K562 (cell line): ENCODE measurements around the gene PLSCR5. TPM values are rescaled to one million over a fixed set of nuclear protein-coding genes. Genes with fewer than 3 reads are reported as not detected.

Source experiments
- ARNT ChIP-seq, 2 experiments: fragments of 450-650 bp; IDR thresholded peaks; 2 replicates each; pipeline ENCODE4 v1.6.1; 2016; ENCODE audit warnings: mild to moderate bottlenecking in 1 of 2
- ATF7 ChIP-seq: fragments of 450-650 bp; IDR thresholded peaks from 2 replicates; pipeline ENCODE4 v1.7.1; 2014; ENCODE audit warnings: mild to moderate bottlenecking, moderate library complexity
- CCNT2 ChIP-seq: IDR thresholded peaks from 2 replicates; pipeline ENCODE4 v1.6.1; 2011; ENCODE audit warnings: borderline replicate concordance, low read depth, mild to moderate bottlenecking, moderate library complexity, mixed read lengths, low read length; ENCODE audit not compliant: insufficient read length; ENCODE audit errors: extremely low read depth
- MYBL2 ChIP-seq, 2 experiments: fragments of 450-650 bp in 1 of 2; sonication (generic) in 1 of 2; formaldehyde crosslinking in 1 of 2; IDR thresholded peaks; 2 replicates each; pipeline versions ENCODE4 v1.6.1 to v1.8.1; 2017 to 2022; ENCODE audit warnings: borderline replicate concordance in 1 of 2, inconsistent platforms in 1 of 2, low read depth in 1 of 2, mild to moderate bottlenecking in 1 of 2, missing genetic modification reagents in 1 of 2, moderate library complexity in 1 of 2
- RBBP5 ChIP-seq: fragments of 200-600 bp; sonication (generic); IDR thresholded peaks from 2 replicates; pipeline ENCODE4 v1.6.1; 2012; ENCODE audit warnings: borderline replicate concordance, mild to moderate bottlenecking, low read length, control low read depth, inconsistent platforms; ENCODE audit not compliant: insufficient read depth, poor library complexity, severe bottlenecking
- RBM17 ChIP-seq: fragments of 200-400 bp; formaldehyde crosslinking; IDR thresholded peaks from 2 replicates; pipeline ENCODE4 v1.6.1; 2017; ENCODE audit warnings: low read depth, mild to moderate bottlenecking, low read length, borderline replicate concordance
- RBM34 ChIP-seq: fragments of 200-400 bp; formaldehyde crosslinking; IDR thresholded peaks from 2 replicates; pipeline ENCODE4 v1.6.1; 2018; ENCODE audit warnings: low read length, borderline replicate concordance; ENCODE audit not compliant: insufficient read depth
- SAP30 ChIP-seq: fragments of 200-600 bp; sonication (generic); IDR thresholded peaks from 2 replicates; pipeline ENCODE4 v1.6.1; 2012; ENCODE audit warnings: borderline replicate concordance, low read depth, mild to moderate bottlenecking, moderate library complexity, low read length, control low read depth, inconsistent platforms; ENCODE audit not compliant: insufficient read depth, poor library complexity, severe bottlenecking
- polyA plus RNA-seq, 8 experiments: library from polyadenylated mRNA; depleted of rRNA in 4 of 8; stranded (reverse) in 5 of 8; unstranded in 3 of 8; fragments of >200 nt; fragmentation: Nextera tagmentation in 2 of 8; fragmentation: Illumina TruSeq in 1 of 8; extraction: Ambion mirVana in 2 of 8; extraction: Trizol in 1 of 8; gene quantifications; 2 replicates each; pipeline versions ENCODE4 v1.2.1 to v1.2.3, GENCODE V29; 2011 to 2014; ENCODE audit warnings: inconsistent platforms in 1 of 8, missing spikeins in 1 of 8
- total RNA-seq, 7 experiments: library from RNA; depleted of rRNA in 6 of 7; stranded (reverse); fragments of >200 nt in 6 of 7; fragmentation: Illumina TruSeq in 2 of 7; extraction: Trizol in 2 of 7; gene quantifications; 2 replicates each; pipeline versions ENCODE4 v1.2.1 to v1.2.3, GENCODE V29; 2011 to 2021; ENCODE audit warnings: low replicate concordance in 1 of 7
- TF ChIP-seq, protein P1 (sequence below), 2 experiments: fragments of 450-650 bp in 1 of 2; sonication (generic) in 1 of 2; formaldehyde crosslinking in 1 of 2; IDR thresholded peaks; 2 replicates each; pipeline versions ENCODE4 v1.7.1 to v1.9.0; 2016 to 2022; ENCODE audit warnings: inconsistent platforms in 1 of 2, mild to moderate bottlenecking in 1 of 2, missing genetic modification reagents in 1 of 2
- TF ChIP-seq, protein P2 (sequence below): fragments of 250-450 bp; sonication (Bioruptor Pico); IDR thresholded peaks from 2 replicates; pipeline ENCODE4 v1.5.0; 2022; ENCODE audit warnings: mild to moderate bottlenecking

PLSCR5 gene
- total and polyA plus RNA-seq, 9 of the 15 experiments (the other 6 are each of a cell fraction or from before 2014, with no cell fraction given), result not detected

DNA sequence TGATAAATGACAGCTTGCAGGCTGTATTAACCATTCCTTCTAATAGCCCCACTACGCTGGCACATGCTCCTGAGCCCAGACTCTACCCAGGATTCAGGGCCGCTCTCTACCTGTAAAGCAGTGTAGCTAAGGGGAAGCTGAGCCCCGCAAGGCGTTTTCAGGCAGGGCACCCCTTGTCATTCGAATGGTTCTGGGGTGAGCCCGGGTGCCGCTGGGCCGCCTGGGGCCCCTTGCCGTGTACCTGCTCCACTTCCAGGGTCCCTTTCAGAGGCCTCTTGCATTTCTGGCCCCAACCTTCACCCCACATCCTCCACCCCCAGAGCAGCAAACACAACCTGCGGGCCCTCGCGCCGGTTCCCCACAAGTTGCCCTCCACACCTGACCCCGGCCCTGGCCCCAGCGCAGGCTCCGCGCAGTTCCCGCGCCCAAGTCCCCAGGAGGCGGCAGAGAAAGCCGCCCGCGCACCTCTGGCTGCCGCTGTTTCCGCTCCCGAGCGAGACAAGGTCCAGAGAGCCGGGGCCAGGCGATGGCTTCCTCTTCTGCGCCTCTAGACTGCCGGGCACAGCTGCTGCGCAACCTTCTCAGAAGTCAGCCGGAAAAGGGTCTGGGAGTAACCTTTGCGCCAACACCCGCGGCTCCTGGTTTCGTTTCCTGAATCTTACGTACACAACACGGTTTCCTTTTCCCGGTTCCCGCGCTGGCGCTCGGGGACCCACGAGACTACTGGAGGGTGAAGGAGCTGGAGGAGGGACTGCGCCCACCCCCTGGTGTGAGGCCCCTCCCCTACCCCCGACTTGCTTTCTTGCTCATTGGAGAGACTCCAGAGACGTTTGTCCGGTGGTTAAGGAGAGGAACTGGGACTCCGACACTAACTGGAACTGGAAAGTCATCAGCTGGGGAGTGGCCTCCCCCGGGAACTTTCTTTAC is 60.9 kb downstream of the PLSCR5 start, which contains the start of gene PLSCR1 (continued):
- TF ChIP-seq, protein P1, sequence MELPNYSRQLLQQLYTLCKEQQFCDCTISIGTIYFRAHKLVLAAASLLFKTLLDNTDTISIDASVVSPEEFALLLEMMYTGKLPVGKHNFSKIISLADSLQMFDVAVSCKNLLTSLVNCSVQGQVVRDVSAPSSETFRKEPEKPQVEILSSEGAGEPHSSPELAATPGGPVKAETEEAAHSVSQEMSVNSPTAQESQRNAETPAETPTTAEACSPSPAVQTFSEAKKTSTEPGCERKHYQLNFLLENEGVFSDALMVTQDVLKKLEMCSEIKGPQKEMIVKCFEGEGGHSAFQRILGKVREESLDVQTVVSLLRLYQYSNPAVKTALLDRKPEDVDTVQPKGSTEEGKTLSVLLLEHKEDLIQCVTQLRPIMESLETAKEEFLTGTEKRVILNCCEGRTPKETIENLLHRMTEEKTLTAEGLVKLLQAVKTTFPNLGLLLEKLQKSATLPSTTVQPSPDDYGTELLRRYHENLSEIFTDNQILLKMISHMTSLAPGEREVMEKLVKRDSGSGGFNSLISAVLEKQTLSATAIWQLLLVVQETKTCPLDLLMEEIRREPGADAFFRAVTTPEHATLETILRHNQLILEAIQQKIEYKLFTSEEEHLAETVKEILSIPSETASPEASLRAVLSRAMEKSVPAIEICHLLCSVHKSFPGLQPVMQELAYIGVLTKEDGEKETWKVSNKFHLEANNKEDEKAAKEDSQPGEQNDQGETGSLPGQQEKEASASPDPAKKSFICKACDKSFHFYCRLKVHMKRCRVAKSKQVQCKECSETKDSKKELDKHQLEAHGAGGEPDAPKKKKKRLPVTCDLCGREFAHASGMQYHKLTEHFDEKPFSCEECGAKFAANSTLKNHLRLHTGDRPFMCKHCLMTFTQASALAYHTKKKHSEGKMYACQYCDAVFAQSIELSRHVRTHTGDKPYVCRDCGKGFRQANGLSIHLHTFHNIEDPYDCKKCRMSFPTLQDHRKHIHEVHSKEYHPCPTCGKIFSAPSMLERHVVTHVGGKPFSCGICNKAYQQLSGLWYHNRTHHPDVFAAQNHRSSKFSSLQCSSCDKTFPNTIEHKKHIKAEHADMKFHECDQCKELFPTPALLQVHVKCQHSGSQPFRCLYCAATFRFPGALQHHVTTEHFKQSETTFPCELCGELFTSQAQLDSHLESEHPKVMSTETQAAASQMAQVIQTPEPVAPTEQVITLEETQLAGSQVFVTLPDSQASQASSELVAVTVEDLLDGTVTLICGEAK (IDR thresholded peaks at IDR 0.05), result peak; percentile 65
- TF ChIP-seq, protein P1 (CRISPR knock-in tag; IDR thresholded peaks at IDR 0.05), result no peak
- TF ChIP-seq ATF7, result 0 out of 2 replicates have a peak, but pooled peaks have one; percentile 28
- TF ChIP-seq SAP30, result peak; percentile 38
- no peak for TF ChIP-seq MYBL2 (IDR thresholded peaks at IDR 0.05; ENCODE audit: low read depth)
- no peak for TF ChIP-seq MYBL2 (CRISPR knock-in tag; IDR thresholded peaks at IDR 0.05; ENCODE audit: borderline replicate concordance)
- TF ChIP-seq CCNT2, result peak; percentile 19
- TF ChIP-seq RBM34, result no peak
- peak; percentile 91 for TF ChIP-seq RBBP5
- no peak for TF ChIP-seq RBM17
- peak in 1 of 2 experiments; percentile 54; a peak in 1 of 4 replicates for TF ChIP-seq ARNT (IDR thresholded peaks at IDR 0.05)
- TF ChIP-seq, protein P2, sequence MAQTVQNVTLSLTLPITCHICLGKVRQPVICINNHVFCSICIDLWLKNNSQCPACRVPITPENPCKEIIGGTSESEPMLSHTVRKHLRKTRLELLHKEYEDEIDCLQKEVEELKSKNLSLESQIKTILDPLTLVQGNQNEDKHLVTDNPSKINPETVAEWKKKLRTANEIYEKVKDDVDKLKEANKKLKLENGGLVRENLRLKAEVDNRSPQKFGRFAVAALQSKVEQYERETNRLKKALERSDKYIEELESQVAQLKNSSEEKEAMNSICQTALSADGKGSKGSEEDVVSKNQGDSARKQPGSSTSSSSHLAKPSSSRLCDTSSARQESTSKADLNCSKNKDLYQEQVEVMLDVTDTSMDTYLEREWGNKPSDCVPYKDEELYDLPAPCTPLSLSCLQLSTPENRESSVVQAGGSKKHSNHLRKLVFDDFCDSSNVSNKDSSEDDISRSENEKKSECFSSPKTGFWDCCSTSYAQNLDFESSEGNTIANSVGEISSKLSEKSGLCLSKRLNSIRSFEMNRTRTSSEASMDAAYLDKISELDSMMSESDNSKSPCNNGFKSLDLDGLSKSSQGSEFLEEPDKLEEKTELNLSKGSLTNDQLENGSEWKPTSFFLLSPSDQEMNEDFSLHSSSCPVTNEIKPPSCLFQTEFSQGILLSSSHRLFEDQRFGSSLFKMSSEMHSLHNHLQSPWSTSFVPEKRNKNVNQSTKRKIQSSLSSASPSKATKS (CRISPR knock-in tag), result no peak
